Astrocyte of the cerebellum (primary cell): Measurements from ENCODE around the gene RBMS3.
A peak's percentile ranks its signal among the peaks of the same experiment; 100 is the strongest.

Experiments used
- DNase-seq: peaks from one replicate; pipeline ENCODE4 v3.0.0-alpha.2; 2011; ENCODE audit warnings: low read depth
- H3K4me3 ChIP-seq: 2 replicates; pipeline ENCODE4 v1.5.1; 2011; ENCODE audit warnings: mild to moderate bottlenecking, low read depth, low read length, moderate library complexity
- in situ Hi-C: cut with HindIII; loops from 2 replicates; pipeline ENCODE4 v1.10.0; 2017; ENCODE audit warnings: low sequenced_read_pairs
- TF ChIP-seq, protein P1 (sequence below): IDR thresholded peaks from 2 replicates; pipeline ENCODE4 v1.5.1; 2012; ENCODE audit warnings: low read length, low read depth, moderate library complexity, mild to moderate bottlenecking; ENCODE audit errors: missing control alignments

The RBMS3 gene

DNA sequence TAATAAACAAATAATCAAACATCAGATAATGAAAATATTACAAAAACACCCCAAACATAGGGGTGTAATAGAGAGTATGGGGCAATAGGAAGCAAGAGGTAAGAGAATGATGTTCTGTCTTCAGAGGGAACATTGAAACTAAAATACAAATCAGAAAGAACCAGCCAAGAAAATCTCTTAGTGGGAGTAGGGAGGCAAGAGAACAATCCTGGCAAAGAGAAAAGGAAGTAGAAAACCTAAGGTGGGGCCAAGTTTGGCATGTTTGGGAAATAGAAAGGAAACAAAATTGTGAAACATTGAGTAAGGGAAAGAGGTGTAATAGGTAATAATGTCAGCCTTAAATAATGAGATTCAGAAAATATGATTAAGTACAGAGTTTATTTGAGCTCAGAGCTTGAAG, 467.1 kb downstream of the RBMS3 start:
- no peak overlapping the region for H3K4me3 ChIP-seq
- in situ Hi-C loops = no loop called here
- DNase-seq = no peak
- TF ChIP-seq, protein P1, sequence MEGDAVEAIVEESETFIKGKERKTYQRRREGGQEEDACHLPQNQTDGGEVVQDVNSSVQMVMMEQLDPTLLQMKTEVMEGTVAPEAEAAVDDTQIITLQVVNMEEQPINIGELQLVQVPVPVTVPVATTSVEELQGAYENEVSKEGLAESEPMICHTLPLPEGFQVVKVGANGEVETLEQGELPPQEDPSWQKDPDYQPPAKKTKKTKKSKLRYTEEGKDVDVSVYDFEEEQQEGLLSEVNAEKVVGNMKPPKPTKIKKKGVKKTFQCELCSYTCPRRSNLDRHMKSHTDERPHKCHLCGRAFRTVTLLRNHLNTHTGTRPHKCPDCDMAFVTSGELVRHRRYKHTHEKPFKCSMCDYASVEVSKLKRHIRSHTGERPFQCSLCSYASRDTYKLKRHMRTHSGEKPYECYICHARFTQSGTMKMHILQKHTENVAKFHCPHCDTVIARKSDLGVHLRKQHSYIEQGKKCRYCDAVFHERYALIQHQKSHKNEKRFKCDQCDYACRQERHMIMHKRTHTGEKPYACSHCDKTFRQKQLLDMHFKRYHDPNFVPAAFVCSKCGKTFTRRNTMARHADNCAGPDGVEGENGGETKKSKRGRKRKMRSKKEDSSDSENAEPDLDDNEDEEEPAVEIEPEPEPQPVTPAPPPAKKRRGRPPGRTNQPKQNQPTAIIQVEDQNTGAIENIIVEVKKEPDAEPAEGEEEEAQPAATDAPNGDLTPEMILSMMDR = no peak

DNA sequence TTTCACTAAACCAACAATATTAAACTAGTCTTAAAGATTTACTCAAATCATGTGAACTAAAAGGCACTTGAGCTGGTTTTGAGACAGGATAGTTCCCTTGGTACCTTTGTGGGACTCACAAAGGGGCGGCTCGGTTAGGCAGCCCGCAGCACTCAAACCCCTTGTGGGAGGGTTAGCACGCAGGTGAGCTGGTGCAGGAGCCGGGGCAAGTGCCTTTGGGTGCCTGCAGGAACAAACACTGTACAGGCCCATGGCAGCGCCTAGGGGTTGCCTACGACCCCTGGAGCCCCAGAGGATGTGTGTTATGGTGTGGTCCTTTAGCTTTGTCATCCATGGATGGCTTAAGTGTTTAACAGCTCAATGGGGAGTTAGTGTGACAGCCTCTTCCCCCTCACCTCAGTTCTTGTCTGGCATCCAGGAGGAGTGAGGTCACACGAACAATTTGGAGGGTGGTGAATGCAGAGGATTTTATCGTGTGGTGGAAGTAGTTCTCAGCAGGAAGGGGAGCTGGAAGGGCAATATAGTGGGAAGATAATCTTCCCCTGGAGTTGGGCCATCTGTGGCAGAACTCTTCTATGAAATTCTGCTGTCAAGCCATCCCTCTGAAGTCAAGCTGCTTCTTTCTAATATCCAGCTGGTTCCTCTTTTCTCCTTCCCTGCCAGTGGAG, 470.9 kb downstream of the RBMS3 start:
- in situ Hi-C loops = no loop called here
- TF ChIP-seq, protein P1 = no peak
- H3K4me3 ChIP-seq = no peak overlapping the region
- DNase-seq = no peak

DNA sequence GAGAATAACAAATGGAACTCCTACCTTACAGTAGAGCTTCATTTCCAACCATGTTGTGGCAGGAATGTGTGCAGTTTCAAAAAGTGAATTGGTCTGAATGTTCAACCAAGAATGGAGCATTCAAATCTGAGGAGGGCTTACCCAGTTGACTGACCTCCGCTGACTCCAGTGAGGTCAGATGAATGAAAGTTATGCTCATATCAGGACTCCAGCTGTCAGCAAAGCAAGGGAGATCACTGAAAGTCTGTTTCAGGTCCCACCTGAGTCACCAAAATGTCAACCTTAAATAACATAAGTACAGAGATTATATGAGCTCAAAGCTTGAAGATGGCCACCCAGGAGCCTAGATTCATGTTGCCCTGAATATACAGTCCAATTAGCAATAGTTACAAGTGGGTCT, 473.5 kb downstream of the RBMS3 start:
- in situ Hi-C loops = no loop called here
- TF ChIP-seq, protein P1 = no peak
- no peak overlapping the region for H3K4me3 ChIP-seq

DNA sequence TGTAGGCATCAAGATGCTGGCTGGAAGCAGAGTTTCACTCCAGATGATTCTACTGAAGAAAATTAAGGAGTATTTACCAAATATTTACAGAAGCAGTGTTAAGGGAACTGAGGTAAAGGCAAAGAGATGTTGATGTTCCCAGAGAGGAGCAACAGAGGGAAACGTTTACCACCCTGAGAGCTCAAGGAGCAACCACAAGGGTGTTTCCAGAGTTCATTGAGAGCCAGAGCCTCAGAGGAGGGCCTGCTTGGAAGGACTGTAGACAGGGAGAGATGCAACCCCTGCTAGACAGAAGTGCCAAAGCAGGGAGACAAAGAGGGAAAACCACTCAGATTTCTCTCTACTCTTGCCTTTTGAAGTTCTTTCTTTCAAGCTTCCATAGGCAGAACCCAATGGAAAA, 474.5 kb downstream of the RBMS3 start:
- H3K4me3 ChIP-seq = no peak overlapping the region
- no peak for DNase-seq
- TF ChIP-seq, protein P1 = no peak
- in situ Hi-C loops = no loop called here

More for the DNA sequence above, 473.5 kb downstream of the RBMS3 start:
- no peak for DNase-seq

DNA sequence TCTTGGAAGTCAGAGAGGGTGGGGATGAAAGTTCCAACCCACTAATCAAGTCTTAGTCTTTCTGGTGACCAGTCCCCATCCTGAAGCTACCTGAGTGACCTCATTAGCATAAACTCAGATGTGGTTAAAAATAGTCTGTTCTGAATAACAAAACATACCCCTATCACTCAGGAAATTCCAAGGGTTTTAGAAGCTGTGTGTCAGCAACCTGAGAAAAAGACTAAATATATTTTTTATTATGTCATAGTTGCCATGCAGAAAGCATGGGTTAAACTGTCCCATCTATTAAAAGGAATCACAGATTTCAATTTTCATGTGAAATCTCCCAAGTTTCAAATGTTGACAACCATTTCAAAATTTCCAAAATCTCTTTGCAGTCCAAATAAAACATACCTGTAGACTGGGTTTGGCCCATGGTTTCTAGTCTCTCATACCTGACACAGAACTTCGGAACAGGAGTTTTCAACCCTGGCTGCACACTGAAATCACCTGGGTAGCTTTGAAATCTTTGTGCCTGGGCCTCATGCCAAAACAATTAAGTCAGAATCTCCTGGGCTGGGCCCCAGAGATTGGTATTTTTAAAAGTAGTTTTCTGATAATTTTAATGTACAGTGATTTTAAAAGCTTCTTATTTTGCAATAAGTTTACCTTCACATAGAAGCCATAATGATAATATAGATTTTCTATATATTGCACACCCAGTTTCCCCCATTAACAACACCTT, 476.3 kb downstream of the RBMS3 start:
- TF ChIP-seq, protein P1 = no peak
- in situ Hi-C loops = no loop called here
- DNase-seq = peak; percentile 6
- no peak overlapping the region for H3K4me3 ChIP-seq

GRCh38 chr3:29758108-29758433, 477.2 kb downstream of the RBMS3 start:
- no peak for DNase-seq

More at GRCh38 chr3:29758108-29758433, 477.2 kb downstream of the RBMS3 start:
- TF ChIP-seq, protein P1 = no peak
- no peak overlapping the region for H3K4me3 ChIP-seq
- in situ Hi-C loops = no loop called here
